Thymus (tissue), 11 donors: ENCODE results near the gene JRKL. TPM values are rescaled to one million over a fixed set of nuclear protein-coding genes. Genes with fewer than 3 reads are reported as not detected.
A peak's percentile ranks its signal among the peaks of the same experiment; 100 is the strongest.

Experiments
- DNase-seq, 9 donors: peaks; one replicate each; pipeline ENCODE4 v3.0.0-alpha.2; 2013; ENCODE audit warnings: low spot score in 9 of 9, low read depth in 6 of 9, missing footprints in 1 of 9
- H3K27ac ChIP-seq, 2 donors: one replicate each; pipeline ENCODE4 v1.5.1; 2013; ENCODE audit warnings: control low read depth in 1 of 2, low read depth in 1 of 2, low read length in 1 of 2, mild to moderate bottlenecking in 1 of 2, moderate library complexity in 1 of 2
- H3K27me3 ChIP-seq, 2 donors: one replicate each; pipeline ENCODE4 v1.5.1; 2013; ENCODE audit warnings: low read length in 1 of 2; ENCODE audit not compliant: control insufficient read depth in 2 of 2, insufficient read depth in 1 of 2
- H3K36me3 ChIP-seq, 2 donors: one replicate each; pipeline ENCODE4 v1.5.1; 2013; ENCODE audit warnings: low read length in 1 of 2, mild to moderate bottlenecking in 1 of 2, moderate library complexity in 1 of 2; ENCODE audit not compliant: control insufficient read depth in 2 of 2, insufficient read depth in 2 of 2
- H3K4me1 ChIP-seq, 2 donors: one replicate each; pipeline ENCODE4 v1.5.1; 2013; ENCODE audit warnings: low read length in 2 of 2; ENCODE audit not compliant: control insufficient read depth in 2 of 2, insufficient read depth in 2 of 2
- H3K4me3 ChIP-seq, 2 donors: one replicate each; pipeline ENCODE4 v1.5.1; 2013; ENCODE audit warnings: low read length in 2 of 2, control low read depth in 1 of 2, mild to moderate bottlenecking in 1 of 2
- H3K9me3 ChIP-seq, 2 donors: one replicate each; pipeline ENCODE4 v1.5.1; 2013; ENCODE audit warnings: low read length in 1 of 2, mild to moderate bottlenecking in 1 of 2; ENCODE audit not compliant: control insufficient read depth in 2 of 2, insufficient read depth in 1 of 2
- WGBS: extraction: QIAGEN DNeasy Blood & Tissue Kit; methylation state at CpG from one replicate; pipeline ENCODE4 v1.1.7; 2013; 5-methylcytosine and 5-hydroxymethylcytosine counted together
- polyA plus RNA-seq: library from polyadenylated mRNA; stranded (reverse); fragments of 200-250 nt; gene quantifications from one replicate; pipeline ENCODE4 v1.2.3, GENCODE V29; 2013
- total RNA-seq: library from RNA; stranded (reverse); fragments of 120-200 nt; gene quantifications from one replicate; pipeline ENCODE4 v1.2.4, GENCODE V29; 2013
- donor health status: healthy.

JRKL gene
- total and polyA plus RNA-seq, 2 donors = 7.6 to 12.7 TPM

DNA sequence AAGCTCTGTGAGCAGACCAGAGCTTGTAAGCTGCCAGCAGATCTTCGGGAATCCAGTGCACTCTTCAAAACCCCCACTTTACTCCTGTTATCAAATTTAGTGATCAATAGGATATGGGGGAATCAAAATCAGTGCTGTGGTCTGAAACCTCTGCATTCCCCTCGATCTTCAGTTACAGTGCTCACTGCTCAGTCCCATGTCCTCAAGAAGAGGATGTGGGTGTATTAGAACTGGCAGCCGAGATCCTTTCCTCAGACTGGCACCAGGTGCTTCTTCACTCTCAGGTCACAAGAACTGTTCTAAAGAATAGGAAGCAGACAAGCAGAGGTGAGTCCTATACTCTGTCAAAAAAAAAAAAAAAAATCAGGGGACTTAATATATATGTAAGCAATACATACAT is 31.5 kb upstream of the JRKL start:
- Histone ChIP-seq H3K27ac (no peak overlapping the region), H3K27me3 (no peaks in the 10 kb centered on the region), H3K36me3 (peaks cover 7 to 30% of the 10 kb centered on the region in 2 donors), H3K9me3 (no peaks in the 10 kb centered on the region), H3K4me3 (no peak overlapping the region), H3K4me1 (no peaks in the 10 kb centered on the region)
- WGBS = 89% methylated on average over 3 of the region's 3 CpGs
- peak in 1 of 9 donors; percentile 14 for DNase-seq

DNA sequence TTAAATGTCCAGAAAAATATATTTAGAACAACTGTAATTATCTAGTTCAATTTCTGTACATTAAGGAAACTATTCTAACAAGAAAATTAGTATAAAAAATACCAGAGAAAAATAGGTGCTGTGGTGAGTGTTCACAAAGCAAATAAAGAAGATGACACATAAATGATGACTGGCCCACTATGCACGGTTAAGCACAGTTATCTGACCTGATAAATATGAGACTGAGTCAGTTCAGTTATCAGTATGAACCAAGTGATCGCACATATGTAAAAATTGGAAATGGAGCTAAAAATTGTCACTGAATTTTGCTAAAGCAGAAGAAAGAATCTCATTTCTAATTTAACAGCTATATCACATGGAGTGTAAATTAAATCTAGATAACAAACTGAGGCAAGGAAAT is 28.0 kb upstream of the JRKL start:
- WGBS = 97% methylated on average over 2 of the region's 2 CpGs
- Histone ChIP-seq H3K4me1 (no peaks in the 10 kb centered on the region), H3K9me3 (no peaks in the 10 kb centered on the region)

DNA sequence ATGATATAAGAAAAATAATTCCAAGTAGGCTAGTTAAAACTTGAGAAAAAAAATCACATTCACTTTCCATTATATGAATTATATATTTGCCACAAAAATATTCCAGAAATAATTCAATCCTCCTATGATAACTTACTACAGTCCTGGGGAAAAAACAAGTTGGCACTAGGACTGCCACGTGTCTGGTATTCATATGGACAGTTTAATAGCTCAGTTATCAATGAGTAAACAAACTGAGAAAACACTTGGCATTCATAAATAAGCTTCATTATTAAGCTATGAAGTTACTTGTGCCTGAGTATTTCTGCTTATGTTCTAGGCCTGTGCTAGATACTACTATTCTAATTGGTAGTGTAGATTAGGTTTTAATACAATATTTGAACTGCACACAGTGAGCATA is 24.3 kb upstream of the JRKL start:
- Histone ChIP-seq H3K36me3 (peaks cover 3 to 21% of the 10 kb centered on the region in 2 donors), H3K27me3 (no peaks in the 10 kb centered on the region), H3K27ac (no peak overlapping the region), H3K9me3 (no peaks in the 10 kb centered on the region), H3K4me3 (no peak overlapping the region), H3K4me1 (no peaks in the 10 kb centered on the region)
- DNase-seq = no peak
- 98% methylated on average over 1 of the region's 1 CpG for WGBS

More for the DNA sequence above, 28.0 kb upstream of the JRKL start:
- H3K27me3 ChIP-seq = no peaks in the 10 kb centered on the region
- H3K27ac ChIP-seq = no peak overlapping the region
- DNase-seq = no peak
- no peak overlapping the region for H3K4me3 ChIP-seq
- peaks cover 6 to 28% of the 10 kb centered on the region in 2 donors for H3K36me3 ChIP-seq

DNA sequence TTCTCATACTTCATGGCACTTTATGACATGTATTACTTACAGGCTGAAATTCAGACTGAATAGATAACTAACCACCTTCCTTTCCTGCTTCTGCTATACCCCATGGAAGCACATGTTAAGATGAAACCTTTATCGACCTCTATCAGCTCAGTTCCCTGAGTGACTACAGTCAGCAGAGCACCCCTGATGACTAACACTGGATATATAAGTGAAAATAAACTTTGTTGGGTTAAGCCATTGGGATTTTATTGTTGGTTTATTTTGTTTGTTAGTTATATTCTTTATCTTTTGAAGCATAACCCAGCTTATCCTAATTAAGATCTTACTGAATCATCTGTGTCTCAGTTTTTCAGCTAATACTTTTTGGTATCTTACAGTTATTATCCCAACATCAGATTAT is 23.8 kb upstream of the JRKL start:
- H3K4me3 ChIP-seq = no peak overlapping the region
- no peak overlapping the region for H3K27ac ChIP-seq
- H3K27me3 ChIP-seq = no peaks in the 10 kb centered on the region
- 100% methylated on average over 1 of the region's 1 CpG for WGBS
- H3K36me3 ChIP-seq = peaks cover 3 to 24% of the 10 kb centered on the region in 2 donors
- H3K4me1 ChIP-seq = no peaks in the 10 kb centered on the region
- DNase-seq = no peak
- no peaks in the 10 kb centered on the region for H3K9me3 ChIP-seq

DNA sequence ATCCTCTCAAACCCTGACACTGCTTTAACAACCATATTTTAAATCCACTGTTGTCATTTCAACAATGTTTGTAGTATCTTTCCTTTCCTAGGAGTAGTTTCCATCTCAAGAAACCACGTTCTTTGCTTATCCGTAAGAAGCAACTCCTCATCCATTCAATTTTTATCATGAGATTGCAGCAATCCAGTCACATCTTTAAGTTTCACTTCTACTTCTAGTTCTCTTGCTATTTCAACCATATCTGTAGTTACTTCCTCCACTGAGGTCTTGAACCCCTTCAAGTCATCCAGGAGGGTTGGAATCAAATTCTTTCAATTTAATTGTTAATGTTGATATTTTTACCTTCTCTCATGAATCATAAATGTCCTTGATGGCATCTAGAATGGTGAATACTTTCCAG is 22.5 kb upstream of the JRKL start:
- Histone ChIP-seq H3K27me3 (no peaks in the 10 kb centered on the region), H3K4me3 (no peak overlapping the region), H3K36me3 (peaks cover 3 to 24% of the 10 kb centered on the region in 2 donors), H3K4me1 (no peaks in the 10 kb centered on the region), H3K9me3 (no peaks in the 10 kb centered on the region), H3K27ac (no peak overlapping the region)
- WGBS = 95% methylated on average over 2 of the region's 2 CpGs
- DNase-seq = no peak

DNA sequence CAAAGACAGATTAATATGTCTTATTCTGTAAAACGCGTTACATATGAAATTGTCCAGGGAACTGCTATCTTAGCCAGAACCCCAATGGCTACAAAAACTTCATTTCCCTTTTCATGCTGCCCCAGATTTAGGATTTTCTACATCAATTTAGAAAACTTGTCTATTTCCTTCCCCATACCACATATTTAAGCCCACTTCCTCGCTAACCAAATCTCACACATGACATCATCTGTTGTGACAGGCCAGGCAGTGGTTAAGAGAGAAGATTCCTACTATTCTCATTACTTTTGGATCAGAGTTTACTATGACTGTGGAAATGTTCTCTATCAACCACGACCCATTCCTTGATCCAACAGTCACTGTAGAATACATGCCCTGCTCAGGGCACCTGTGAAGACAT is 16.0 kb upstream of the JRKL start:
- Histone ChIP-seq H3K27ac (no peak overlapping the region), H3K4me3 (no peak overlapping the region), H3K36me3 (peaks cover 2 to 11% of the 10 kb centered on the region in 2 donors), H3K4me1 (no peaks in the 10 kb centered on the region), H3K27me3 (no peaks in the 10 kb centered on the region), H3K9me3 (no peaks in the 10 kb centered on the region)
- no peak for DNase-seq
- WGBS = 99% methylated on average over 4 of the region's 4 CpGs

DNA sequence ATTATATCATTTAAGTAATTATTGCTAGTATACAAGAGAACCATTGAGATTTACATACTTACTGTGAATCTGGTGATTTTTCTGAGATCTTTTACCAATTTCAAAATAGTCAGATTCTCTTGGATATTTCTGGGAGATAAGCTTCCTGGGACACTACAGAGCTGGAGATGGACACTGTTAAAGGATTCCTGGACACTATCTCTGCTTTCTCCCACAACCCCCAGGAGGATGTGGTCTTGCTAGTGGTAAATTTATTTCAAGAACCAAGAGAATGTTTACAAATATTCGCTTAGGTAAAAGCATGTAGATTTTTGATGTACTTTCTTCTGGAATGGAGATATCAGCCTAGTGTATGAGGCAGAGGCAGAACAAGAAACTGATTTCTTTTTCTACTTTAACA is 13.0 kb upstream of the JRKL start:
- no peak for DNase-seq
- Histone ChIP-seq H3K27ac (no peak overlapping the region), H3K4me1 (no peaks in the 10 kb centered on the region), H3K4me3 (no peak overlapping the region), H3K27me3 (no peaks in the 10 kb centered on the region), H3K36me3 (peaks cover 0 to 7% of the 10 kb centered on the region in 2 donors), H3K9me3 (no peaks in the 10 kb centered on the region)
- 97% methylated on average over 1 of the region's 1 CpG for WGBS

DNA sequence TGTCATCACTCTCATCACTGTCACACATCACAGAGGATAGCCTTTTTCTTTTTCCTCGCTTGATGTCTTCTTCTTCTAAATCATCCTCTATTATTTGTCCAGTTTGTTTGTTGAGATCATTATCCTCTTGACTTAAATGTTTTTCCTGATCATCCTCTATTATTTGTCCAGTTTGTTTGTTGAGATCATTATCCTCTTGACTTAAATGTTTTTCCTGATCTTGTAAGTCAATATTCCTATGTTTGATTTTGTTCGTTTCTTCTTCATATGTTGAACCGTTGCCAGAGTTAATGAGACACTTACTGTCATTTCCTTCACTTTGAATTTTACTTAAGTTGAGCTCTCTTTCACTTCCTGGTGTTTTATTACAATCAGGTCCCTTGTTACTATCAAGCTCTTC is 5.7 kb upstream of the JRKL start:
- Histone ChIP-seq H3K27me3 (no peaks in the 10 kb centered on the region), H3K4me3 (no peak overlapping the region), H3K27ac (no peak overlapping the region), H3K9me3 (no peaks in the 10 kb centered on the region), H3K4me1 (peaks cover 0 to 2% of the 10 kb centered on the region in 2 donors), H3K36me3 (peaks cover 0 to 14% of the 10 kb centered on the region in 2 donors)
- no peak for DNase-seq
- 85% methylated on average over 3 of the region's 3 CpGs for WGBS

DNA sequence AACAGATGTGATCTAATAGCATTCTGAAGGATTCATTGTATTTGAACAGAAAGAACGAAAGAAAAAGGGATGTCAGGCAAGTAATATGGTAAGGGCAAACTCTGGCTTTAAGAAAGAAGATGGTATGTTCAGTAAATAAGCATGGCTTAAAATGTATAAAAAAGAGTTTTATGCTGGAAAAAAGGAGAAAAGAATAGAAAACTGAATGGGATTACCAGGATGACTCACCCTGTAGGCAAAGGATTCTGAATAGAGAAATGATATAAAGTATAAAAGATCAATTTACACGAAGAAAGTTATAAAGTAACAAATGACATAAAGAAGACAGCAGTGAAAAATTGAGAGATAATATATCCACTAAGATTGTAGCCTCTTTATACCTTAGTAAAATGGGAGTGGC is 4.6 kb upstream of the JRKL start:
- no peak overlapping the region for H3K4me3 ChIP-seq
- H3K27ac ChIP-seq = no peak overlapping the region
- WGBS = 97% methylated on average over 2 of the region's 2 CpGs
- peaks cover 0 to 2% of the 10 kb centered on the region in 2 donors for H3K4me1 ChIP-seq
- H3K9me3 ChIP-seq = no peaks in the 10 kb centered on the region
- peaks cover 0 to 14% of the 10 kb centered on the region in 2 donors for H3K36me3 ChIP-seq
- DNase-seq = no peak
- H3K27me3 ChIP-seq = no peaks in the 10 kb centered on the region
